22Rv1 (cell line): ENCODE results near the gene STK33.

Experiments used
- CTCF ChIP-seq: fragments of 450-650 bp; IDR thresholded peaks from 2 replicates; pipeline ENCODE4 v1.5.1; 2017; ENCODE audit warnings: mild to moderate bottlenecking
- ZFX ChIP-seq: fragments of 450-650 bp; IDR thresholded peaks from 2 replicates; pipeline ENCODE4 v1.6.1; 2017; ENCODE audit warnings: antibody characterized with exemption, borderline replicate concordance

GRCh38 chr11:8641332-8641731 is 47.3 kb upstream of the STK33 start:
- TF ChIP-seq CTCF (no peak), ZFX (no peak)
